NCI-H1092 treated with DMSO at 0.1 percent for 48 hours (cell line): Measurements from ENCODE around the gene FLT1.

ENCODE experiments used
- DNase-seq: peaks from one replicate; lab custom pipeline; 2025; lab: John Stamatoyannopoulos, UW

The FLT1 gene

DNA sequence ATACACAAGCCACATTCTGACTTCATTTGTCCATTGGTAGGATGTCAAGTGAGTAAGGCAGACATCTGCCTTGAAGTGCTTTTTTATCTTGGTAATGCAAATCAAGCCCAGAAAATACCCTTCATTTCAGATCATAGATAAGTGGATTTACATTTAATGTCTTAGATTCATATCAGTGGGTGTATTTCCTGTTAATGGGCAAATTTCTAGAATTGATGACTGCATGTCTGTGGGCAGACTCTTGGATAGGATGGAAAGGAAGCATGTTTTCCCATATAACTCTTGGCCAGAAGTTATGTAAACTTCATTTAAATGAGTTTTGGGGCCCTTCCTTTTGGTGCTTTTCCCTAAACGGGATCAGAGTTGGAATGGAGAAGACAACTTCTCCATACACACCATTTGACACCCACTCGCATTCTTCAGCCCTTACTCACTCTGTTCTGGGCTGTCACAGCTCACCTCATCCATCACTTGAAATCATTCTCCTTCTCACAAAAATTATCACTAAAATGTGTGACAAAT, 154.6 kb downstream of the FLT1 start:
- no peak for DNase-seq

DNA sequence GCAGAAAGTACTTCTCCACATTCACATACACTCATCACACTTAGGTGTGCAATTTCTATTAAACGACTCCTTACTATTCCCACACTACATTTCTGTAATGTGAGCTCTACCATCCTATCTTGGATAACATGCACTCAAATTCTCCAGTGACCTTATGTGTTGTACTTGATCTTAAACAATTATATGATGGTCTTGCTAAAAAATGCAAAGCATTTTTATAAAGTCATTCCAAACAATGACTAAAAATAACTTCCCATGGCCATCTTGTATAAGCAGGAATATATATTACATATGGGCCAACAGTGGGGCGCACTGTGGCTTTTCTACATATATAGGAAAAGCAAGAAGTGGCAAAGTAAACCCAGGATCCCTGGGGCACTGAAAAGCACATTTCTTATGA, 155.5 kb downstream of the FLT1 start:
- no peak for DNase-seq

DNA sequence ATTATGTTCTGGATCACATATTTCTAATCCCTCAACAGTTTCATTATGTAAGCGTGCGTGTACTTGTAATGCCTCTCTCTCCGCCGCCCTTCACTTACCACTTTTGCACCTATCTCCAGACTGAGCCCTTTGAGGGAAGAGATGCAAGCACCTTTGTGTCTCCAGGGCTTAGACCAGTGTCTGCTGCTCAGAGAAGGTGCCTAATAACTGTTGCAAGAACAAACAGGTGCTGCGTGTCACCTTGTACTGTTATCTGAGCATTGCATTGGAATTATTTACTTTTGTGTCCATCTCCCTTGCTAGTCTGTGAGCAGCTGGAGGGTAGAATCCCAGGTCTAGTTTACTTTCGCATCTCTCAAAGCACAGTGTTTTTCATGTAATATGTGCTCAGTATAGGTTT, 156.2 kb downstream of the FLT1 start:
- DNase-seq: no peak

DNA sequence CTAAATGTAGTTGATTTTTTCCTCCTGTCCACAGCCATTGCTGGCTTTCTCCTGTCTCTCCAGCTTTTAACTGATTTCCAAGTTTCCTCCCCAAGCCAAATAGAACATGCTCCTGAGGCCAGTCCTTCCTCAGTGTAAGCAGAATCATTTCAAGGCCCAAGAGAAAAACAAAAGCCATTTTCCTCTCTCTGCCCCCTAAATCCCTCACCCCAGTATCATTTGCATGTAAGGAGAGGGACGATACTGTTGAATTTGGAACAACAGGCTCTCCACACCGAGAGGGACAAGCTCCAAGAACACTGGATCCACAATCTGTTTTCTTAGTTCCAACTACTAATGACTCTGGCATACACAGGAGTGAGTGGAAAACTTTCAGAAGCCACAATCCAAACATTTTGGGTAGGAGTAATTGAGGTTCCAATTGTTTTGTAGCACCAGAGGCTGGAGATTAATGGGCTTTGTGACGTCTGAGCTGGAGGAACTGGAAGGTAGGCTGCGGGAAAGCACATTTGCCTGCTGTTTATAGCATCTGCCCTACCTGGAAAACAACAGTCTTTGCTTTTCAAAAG, 156.8 kb downstream of the FLT1 start:
- no peak for DNase-seq

DNA sequence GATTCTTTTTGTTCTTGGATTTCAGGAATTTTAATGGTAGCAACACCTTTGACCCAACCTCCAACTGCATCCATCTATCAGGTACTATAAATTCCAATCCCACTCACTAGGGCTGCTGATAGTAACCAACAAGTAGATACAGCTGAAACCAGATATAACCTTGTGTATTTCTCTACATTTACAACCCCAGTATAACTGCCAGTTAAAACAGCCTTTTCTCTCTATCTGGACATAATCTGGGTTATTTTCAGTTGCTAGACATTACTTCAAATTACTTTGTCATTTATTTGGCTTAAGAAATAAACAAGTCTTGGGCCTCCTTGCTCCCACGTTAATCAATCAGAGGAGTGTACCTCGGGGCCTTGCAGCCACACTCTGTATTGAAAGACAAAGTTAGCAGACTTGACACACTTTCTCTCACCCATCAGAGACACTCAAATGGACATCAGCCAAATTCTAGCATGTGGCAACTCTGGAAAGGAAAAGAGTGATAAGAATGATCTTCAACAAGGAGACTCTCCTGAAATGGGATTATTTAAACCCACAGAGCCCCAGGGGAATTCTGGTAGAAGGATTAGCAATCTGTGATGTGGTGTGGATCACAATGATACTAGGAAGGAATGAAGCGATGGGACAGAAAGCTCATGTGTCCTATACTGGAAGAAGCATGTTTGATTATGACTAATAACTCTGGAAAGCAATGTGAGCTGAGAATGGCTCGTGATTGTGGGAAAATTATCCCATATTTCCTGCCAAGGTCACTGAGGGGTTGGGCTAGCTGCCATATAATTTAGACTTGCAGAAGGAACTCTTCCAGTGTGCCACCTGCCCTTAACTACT, 157.5 kb downstream of the FLT1 start:
- DNase-seq: no peak

DNA sequence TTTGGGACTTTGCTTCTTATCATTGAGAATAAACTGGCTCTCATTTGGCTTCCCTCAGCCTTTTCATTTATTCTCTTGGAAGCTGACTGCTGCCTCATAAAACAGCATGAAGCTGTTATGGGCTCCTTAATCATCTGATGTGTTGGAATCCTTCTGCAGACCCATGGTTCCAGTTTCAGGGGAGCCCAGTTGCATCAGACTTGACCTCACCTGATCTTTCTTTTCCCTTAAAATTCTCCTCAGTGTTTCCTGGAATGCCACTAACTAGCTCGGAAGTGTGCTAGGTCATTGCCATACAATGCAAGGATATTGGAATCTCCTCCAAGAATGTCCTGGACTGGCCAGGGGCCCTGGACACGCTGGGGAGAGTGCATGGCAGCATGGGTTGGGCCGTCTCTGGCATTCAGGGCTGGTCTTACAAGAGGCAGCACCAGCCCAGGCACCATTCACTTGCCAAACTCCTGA, 158.7 kb downstream of the FLT1 start:
- no peak for DNase-seq

DNA sequence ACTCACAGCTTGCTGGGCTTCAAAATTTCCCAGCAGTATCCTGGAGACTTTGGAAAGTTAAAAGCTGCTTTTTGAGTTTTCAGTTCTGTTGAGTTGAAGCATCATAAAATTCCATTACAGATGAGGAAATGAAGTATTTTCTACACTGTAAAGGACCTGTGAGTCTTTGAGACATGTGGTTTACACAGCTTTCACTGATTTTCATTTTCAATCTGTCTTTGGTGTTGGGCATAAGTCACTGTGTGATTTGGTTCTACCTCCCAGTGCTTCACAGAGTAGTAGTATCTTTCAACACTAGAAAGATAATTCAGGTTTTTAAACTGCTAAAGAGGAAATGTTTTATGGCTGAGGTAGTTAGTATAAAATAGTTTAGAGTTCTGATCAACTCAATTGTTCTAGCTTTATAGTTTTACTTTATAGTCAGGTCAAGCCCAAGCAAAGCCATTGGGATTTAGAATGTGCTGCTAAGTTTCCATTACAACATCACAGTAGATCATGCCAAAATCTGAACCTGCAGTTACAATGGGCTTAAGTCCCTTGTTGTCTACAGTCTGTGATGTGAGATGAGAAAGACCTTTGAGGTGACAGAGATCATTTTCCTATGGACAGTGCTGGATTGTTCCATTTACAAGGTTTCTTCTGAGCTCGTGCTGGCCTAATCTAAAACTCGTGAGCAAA, 161.6 kb downstream of the FLT1 start:
- DNase-seq: no peak

DNA sequence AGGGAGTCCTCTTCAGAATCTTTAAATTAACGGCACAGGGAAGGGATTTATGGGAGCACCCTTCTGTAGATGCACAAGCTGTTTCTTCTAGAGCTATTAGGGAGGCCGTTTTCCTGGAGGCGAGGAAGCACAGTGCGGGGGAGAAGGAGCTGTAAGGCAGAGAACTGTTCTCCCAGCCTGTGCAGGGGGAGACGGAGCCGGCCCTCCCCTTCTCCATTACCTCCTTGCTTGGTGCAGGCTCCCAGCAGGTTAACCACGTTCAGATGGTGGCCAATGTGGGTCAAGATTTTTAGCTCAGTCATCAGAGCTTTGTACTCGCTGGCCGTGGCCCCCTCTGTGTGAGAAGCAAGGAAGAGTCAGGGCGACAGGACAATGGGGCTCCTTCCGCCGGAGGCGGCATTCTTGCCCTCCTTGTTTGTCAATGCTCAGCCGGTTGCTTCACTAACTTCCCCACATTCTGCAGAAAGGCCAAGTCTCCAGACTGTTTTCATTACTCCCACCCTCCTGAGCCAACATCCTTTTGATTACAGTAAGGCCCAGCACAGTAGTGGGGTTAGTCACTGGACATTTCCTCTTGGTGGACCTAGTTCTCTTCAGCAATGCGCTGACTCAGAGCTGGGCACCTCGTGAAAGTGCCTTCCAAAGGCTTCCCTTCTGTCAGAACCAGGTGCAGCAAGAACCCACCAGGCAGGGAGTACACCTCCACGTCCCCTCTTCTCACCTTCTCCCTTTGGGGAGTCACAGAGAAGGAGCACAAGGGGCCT, 165.4 kb downstream of the FLT1 start:
- DNase-seq: no peak

DNA sequence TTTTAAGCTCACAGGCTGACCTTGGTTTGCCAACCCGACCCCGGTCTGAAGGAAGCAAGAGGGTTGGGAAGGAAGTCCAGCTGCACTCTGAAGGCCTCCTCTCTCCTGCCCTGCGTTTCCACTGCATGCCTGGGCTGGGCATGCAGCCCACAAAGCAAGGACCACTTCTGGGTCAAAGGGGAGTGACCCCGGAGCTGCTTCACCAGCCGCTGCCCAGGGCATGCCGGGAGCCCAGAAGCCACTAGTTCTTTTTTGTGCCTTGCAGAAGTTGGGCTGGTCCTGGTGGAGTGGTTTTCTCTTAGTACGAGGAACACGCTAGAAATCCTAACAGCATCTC, 166.7 kb downstream of the FLT1 start:
- DNase-seq: no peak

DNA sequence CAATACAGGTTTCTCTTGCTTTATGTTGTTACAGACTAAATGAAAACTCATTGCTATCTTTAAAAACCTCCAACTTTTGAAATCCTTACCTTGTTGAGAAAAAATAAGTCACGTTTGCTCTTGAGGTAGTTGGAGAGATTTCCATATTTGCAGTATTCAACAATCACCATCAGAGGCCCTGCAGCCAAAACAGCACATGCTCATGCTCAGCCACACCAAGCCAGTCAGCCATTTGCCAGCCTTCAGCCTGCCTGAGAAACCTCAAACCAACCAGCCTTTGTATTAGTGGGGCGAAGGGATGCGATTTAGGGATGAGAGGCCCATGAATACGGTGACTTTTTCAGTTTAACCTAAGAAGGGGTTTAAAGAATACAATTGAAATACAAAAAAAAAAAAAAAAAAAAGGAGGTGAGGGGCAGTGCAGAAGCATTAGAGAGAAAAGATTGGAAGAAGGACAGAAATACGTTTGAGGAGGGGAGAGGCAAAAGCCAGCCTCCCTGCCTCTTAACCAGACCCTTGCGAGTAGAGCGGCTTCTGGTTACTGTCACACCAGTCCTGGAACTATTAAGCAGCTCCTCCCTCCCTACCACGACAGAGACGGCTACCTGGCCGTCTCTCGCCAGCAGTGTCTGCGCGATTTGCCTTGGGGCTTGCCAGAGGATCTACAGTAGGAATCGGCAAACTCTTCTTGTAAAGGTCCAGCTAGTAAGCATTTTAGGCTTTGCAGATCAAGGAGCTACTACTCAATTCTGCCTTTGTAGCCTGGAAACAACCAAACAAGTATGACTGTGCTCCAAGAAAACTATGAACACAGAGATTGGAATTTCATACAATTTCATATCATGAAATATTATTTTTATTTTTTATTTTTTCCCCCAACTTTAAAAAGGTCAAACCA, 167.3 kb downstream of the FLT1 start:
- DNase-seq: no peak

DNA sequence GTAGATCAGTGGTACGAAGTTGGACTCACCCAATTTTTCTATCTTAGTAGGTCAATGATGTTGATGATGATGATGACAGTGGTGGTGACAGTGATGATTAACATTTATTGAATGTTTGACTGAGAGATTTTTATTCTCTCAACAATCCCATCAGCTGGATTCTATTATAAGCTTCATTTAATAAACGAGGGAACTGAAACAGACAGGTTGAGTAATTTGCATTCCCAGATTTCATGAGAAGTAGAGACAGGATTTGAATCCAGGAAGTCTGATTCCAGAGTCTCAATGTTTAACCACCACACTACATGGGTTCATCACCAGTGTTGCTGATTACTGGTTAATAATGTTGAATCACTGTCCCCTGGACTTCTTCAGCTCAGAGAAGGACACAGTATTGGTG, 168.9 kb downstream of the FLT1 start:
- DNase-seq: no peak

DNA sequence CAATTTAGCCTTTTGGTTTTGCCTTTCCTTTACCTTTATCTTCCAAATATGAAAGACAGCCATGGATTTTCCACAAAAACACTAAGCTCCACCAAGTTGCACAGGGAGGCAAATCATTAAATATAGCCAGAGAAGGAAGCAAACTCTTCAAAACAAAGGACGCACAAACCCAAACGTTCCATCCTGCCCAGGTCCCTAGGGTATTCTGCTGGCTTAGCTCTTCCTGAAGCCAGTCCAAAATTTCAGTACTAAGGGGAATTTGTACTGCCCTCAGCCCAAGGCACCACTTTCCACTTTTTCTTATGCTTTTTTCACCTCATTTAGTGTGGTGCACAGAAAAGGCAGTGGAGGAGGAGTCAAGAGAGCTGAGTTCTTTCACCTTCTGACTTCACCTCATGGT, 169.9 kb downstream of the FLT1 start:
- DNase-seq: no peak

DNA sequence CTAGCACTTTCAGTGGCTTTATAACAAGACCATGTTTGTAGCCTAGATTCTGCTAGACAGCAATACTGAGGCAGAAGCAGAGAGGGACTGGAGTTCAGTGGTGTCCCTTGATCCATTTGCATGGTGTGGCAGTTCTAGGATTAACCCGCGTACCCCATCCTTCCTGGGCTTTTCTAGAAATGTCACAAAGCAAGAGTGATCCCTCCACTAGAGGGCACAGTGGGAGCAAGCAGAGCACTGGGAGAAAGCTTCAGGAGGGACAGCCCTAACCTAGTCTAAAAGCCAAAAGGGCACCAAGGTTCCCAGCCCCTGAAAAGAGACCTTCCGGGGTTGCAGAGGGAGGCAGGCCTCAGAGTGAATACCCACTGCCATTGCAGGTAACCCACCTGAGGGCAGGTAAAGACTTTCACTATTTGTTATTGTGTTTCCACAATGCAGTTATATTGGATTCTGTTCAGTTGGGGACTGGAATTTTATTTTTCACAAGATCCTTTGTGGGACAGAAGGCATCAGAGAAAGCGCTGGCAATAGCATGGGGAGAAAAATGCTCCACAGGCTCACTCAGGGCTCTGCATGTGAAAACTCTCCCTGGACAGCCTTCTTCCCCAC, 170.6 kb downstream of the FLT1 start:
- DNase-seq: peak; percentile 44

DNA sequence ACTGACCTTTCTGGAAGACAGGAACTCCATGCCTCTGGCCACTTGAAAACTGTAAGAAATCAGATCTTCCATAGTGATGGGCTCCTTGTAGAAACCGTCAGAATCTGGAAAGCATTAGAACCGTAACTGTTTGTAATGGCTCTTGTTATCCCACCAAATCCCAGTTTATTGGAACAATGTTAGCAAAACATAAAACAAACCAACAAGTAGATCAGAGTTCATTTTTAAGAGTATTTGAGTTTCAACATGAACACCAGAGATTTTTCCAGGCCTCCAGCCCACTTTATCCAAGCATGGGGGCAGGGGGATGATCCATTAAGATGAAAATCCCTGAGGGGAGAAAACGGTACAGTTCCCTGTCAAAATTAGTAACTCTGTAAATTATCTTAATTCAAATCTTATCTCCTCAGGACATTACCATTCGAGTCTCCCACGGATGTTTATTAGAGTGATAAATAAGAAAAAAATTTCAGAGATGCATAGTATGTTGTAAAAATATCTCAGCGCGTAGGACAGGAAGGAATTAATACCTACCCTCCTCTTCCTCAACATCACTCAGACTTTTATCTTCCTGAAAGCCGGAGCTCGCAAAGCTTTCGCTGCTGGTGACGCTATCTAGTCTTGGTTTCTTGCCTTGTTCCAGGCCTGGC, 172.5 kb downstream of the FLT1 start:
- DNase-seq: no peak

DNA sequence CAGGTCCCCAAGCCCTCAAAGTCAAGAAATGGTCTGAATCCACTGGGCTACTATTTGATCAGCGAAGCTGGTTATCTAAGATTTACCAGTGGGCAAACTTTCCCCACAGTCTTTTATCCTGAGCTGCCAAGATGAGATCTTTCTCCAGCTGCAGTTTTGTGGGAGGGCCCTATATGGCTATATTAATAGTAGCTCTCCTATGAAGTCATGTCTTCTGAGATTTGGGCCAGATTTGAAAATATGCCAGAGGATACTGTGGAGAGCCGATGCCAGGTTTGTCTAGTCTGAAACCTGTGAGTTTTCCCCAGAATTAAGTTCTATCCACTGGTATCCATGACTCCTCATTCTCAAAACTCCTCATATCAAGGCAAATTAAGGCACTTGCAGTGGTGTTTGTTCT, 173.2 kb downstream of the FLT1 start:
- no peak for DNase-seq

DNA sequence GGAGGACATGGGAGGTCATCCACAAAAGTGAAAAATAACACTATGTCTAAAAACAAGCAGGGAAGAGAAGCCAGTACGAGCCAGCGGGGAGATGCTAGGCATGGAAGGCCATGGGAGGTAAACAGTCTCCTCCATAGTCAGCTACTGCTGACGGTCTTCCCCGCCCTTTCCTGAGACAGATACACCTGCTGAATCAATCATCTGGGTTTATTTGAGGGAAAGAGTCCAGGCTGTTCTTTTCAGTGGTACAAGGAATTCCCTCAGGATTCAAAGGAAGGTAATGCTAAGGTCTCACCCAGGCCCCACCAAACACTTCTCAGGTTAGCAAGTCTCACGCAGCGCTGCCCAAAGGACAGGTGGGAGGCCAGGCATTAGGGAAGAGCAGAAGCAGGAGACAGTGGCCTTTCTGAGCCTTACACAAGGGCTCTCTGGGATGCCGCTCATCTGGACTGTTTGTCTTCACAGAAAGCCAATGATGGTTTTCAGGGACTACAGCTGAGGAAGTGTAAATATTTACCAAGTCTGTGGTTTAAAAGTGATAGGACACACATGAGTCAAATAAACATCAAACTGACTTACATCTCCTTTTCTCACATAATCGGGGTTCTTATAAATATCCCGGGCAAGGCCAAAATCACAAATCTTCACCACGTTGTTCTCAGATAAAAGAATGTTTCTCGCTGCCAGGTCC, 173.9 kb downstream of the FLT1 start:
- DNase-seq: peak; percentile 10

DNA sequence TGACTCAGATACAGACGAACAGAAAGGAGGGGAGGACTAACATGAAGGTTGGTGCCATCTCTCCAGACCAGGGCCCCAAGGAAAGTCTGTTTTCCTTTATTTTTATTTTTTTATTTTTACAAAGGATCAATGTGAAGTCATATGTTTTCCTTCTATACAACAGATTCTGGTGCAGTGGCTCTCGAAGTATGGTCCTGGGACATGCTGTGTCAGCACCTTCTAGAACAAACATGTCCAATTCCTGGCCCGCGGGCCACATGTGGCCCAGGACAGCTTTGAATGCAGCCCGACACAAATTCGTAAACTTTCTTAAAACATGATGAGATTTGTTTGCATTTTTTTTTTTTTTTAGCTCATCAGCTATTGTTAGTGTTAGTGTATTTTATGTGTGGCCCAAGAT, 174.7 kb downstream of the FLT1 start:
- DNase-seq: no peak

DNA sequence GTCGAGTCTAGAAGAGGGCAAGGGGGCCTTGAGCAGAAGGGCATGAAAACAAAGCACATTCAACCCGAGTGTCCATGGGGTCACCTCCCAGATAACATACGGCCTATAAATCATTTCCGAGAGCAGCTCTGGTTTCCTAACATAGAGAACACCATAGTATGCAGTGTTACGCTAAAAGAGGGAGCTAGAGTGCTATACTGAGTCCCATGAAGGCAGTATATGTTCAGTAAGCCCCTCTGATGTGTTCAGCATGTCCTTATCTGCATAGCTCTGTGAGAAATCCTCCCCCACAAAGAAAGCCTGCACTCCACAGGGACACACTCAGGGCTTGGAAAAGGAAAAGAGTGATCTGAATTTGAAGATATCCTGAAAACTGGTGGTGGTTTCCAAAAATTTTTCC, 175.4 kb downstream of the FLT1 start:
- no peak for DNase-seq

DNA sequence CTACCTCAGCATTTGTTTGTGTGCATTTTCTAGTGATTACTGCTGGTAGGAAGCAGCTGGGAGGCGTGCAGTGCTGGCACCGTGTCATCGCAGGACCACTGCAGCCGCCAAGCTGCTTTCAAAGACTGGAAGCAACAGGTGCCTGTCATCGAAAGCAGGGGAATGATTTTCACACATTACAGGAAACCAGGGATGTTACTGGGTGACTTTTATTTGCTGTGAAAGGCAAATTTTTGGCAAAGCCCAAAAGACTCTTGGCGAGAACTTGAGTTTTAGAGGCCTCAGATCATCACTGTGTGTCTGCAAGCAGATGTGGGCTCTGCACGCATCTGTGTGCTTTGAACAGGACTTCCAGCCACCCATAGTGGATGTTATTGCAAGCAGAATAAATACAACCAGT, 176.4 kb downstream of the FLT1 start:
- DNase-seq: peak; percentile 4

DNA sequence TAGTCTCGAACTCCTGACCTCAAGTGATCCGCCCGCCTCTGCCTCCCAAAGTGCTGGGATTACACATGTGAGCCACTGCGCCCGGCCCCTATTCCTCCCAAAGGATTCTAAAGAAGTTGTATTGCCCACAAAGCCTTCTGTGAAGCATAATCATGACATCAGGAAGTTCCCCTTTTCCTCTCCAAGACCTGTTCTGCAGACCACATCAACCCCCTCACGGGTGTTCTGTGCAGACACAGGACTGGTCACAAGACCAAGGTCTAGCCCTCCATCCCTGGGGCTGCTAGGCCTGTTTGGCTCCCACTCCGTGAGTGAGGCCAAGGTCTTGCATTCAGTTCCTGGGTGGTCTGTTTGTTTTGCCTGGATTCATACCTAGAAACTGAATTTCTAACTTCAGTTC, 178.1 kb downstream of the FLT1 start:
- no peak for DNase-seq
